ENCODE results near the gene TECTA. TPM values are rescaled to one million over a fixed set of nuclear protein-coding genes. Genes with fewer than 3 reads are reported as not detected.

Gene TECTA
- total and polyA plus RNA-seq, 12 donors = 0.58 to 5.9 (median 1.3) TPM

- no peaks in the 10 kb centered on the region for H3K36me3 ChIP-seq (replicated peaks in 1 of 2)
- no peak overlapping the region for H3K27ac ChIP-seq
- no peak for TF ChIP-seq POLR2A (IDR thresholded peaks at IDR 0.05)
- TF ChIP-seq, protein P1, sequence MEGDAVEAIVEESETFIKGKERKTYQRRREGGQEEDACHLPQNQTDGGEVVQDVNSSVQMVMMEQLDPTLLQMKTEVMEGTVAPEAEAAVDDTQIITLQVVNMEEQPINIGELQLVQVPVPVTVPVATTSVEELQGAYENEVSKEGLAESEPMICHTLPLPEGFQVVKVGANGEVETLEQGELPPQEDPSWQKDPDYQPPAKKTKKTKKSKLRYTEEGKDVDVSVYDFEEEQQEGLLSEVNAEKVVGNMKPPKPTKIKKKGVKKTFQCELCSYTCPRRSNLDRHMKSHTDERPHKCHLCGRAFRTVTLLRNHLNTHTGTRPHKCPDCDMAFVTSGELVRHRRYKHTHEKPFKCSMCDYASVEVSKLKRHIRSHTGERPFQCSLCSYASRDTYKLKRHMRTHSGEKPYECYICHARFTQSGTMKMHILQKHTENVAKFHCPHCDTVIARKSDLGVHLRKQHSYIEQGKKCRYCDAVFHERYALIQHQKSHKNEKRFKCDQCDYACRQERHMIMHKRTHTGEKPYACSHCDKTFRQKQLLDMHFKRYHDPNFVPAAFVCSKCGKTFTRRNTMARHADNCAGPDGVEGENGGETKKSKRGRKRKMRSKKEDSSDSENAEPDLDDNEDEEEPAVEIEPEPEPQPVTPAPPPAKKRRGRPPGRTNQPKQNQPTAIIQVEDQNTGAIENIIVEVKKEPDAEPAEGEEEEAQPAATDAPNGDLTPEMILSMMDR (IDR thresholded peaks at IDR 0.05) = no peak
- no peak overlapping the region for H3K4me3 ChIP-seq
- H3K9me3 ChIP-seq (replicated peaks in 1 of 3) = no peaks in the 10 kb centered on the region
- 95 to 97% (median 95%) methylated on average over 3 of the region's 3 CpGs for WGBS, 4 donors
- DNase-seq = no peak
- no peaks in the 10 kb centered on the region for H3K27me3 ChIP-seq
- H3K4me1 ChIP-seq (replicated peaks in 1 of 2) = peaks cover 0 to 8% of the 10 kb centered on the region in 2 donors
- intact Hi-C loops (cut with DNase I) = no loop called here
These were observed 34.4 kb upstream of the TECTA start for GRCh38 chr11:121066623-121067022.

DNA sequence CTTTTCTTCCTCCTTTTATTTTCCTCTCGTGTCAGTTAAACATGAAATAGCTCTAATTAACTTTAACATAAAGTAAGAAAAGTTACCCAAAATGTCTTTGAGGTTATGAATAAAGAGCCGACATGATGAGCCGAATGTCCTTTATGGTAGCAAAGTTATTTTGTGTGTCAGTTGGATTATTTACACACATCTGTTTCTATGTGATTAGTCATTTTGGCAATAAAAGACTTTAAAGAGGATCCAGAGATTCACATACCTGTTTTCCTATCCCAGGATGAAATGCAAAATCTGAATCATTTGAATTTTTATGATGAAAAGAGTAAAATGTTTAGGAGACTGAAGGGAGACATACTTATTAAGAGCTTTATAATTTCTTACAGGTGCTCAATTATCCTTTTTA lies 34.0 kb upstream of the TECTA start:
- DNase-seq = no peak
- H3K4me3 ChIP-seq = no peak overlapping the region
- no peaks in the 10 kb centered on the region for H3K27me3 ChIP-seq
- intact Hi-C loops (cut with DNase I) = no loop called here
- TF ChIP-seq, protein P1 (IDR thresholded peaks at IDR 0.05) = no peak
- no peak for TF ChIP-seq POLR2A (IDR thresholded peaks at IDR 0.05)
- peaks cover 0 to 12% of the 10 kb centered on the region in 2 donors for H3K4me1 ChIP-seq (replicated peaks in 1 of 2)
- H3K9me3 ChIP-seq (replicated peaks in 1 of 3) = no peaks in the 10 kb centered on the region
- 92 to 94% (median 93%) methylated on average over 3 of the region's 3 CpGs for WGBS, 4 donors
- H3K36me3 ChIP-seq (replicated peaks in 1 of 2) = no peaks in the 10 kb centered on the region
- H3K27ac ChIP-seq = no peak overlapping the region

GRCh38 chr11:121067453-121067852 lies 33.6 kb upstream of the TECTA start:
- Histone ChIP-seq H3K27ac (no peak overlapping the region), H3K9me3 (replicated peaks in 1 of 3) (no peaks in the 10 kb centered on the region), H3K4me3 (no peak overlapping the region), H3K27me3 (no peaks in the 10 kb centered on the region), H3K4me1 (replicated peaks in 1 of 2) (peaks cover 0 to 16% of the 10 kb centered on the region in 2 donors), H3K36me3 (replicated peaks in 1 of 2) (no peaks in the 10 kb centered on the region)
- DNase-seq = no peak
- TF ChIP-seq POLR2A (IDR thresholded peaks at IDR 0.05) = no peak
- TF ChIP-seq, protein P1 (IDR thresholded peaks at IDR 0.05) = no peak
- intact Hi-C loops (cut with DNase I) = no loop called here
- WGBS, 4 donors = 78 to 94% (median 88%) methylated on average over 2 of the region's 2 CpGs

DNA sequence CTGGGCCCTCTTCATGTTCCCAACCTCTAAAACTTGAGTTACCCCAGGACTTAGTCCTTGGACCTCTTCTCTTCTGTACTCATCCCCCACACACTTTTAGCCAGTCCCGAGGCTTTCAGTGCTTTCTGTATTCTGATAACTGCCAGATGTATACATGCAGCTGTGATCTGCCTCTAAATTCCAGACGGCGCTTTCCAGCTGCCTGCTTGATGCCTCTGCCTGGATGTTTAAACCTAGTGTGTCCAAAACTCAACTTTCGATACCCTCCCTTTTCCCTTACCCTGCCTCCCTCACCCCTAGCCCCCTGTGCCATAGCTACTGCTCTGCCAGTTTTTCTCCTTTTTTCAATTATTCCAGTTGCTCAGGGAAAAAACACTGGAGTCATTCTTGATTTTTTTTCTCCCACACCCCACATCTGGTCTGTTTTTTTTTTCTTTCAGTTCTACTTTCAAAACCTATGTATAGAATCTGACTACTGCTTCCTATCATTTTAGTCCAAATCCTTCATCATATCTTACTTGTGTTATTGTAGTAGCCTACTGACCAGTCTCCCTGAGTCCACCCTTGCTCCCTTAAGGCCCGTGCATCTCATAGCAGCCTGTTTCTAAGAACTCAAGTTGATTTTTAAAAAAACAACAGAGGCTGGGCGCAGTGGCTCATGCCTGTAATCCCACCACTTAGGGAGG lies 32.9 kb upstream of the TECTA start:
- WGBS, 4 donors = 89 to 93% (median 90%) methylated on average over 6 of the region's 6 CpGs
- TF ChIP-seq POLR2A (IDR thresholded peaks at IDR 0.05) = no peak
- TF ChIP-seq, protein P1 (IDR thresholded peaks at IDR 0.05) = no peak

More for the DNA sequence above, 32.9 kb upstream of the TECTA start:
- DNase-seq = no peak
- intact Hi-C loops (cut with DNase I) = no loop called here
- Histone ChIP-seq H3K27me3 (no peaks in the 10 kb centered on the region), H3K4me3 (no peak overlapping the region), H3K4me1 (replicated peaks in 1 of 2) (peaks cover 0 to 17% of the 10 kb centered on the region in 2 donors), H3K9me3 (replicated peaks in 1 of 3) (no peaks in the 10 kb centered on the region), H3K36me3 (replicated peaks in 1 of 2) (no peaks in the 10 kb centered on the region), H3K27ac (no peak overlapping the region)
